ENCODE results near the gene ADGRV1. TPM values are rescaled to one million over a fixed set of nuclear protein-coding genes. Genes with fewer than 3 reads are reported as not detected.
"Not testable (repeated sequence)": the region's sequence is repeated elsewhere in the genome, so short reads cannot be mapped to it uniquely, and the experiment has no call there.

ADGRV1 gene
- total RNA-seq, 2 donors from 2014 or later = 1.4 TPM; not detected in 1

- Histone ChIP-seq H3K27ac (no peak overlapping the region), H3K4me1 (ENCODE audit: control insufficient read depth in 1 of 2, low read depth in 2 of 2) (no peaks in the 10 kb centered on the region), H3K27me3 (replicated peaks; ENCODE audit: insufficient read depth) (no peaks in the 10 kb centered on the region), H3K36me3 (no peaks in the 10 kb centered on the region), H3K4me3 (no peak overlapping the region), H3K9me3 (no peaks in the 10 kb centered on the region)
- TF ChIP-seq, protein P1, sequence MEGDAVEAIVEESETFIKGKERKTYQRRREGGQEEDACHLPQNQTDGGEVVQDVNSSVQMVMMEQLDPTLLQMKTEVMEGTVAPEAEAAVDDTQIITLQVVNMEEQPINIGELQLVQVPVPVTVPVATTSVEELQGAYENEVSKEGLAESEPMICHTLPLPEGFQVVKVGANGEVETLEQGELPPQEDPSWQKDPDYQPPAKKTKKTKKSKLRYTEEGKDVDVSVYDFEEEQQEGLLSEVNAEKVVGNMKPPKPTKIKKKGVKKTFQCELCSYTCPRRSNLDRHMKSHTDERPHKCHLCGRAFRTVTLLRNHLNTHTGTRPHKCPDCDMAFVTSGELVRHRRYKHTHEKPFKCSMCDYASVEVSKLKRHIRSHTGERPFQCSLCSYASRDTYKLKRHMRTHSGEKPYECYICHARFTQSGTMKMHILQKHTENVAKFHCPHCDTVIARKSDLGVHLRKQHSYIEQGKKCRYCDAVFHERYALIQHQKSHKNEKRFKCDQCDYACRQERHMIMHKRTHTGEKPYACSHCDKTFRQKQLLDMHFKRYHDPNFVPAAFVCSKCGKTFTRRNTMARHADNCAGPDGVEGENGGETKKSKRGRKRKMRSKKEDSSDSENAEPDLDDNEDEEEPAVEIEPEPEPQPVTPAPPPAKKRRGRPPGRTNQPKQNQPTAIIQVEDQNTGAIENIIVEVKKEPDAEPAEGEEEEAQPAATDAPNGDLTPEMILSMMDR (IDR thresholded peaks at IDR 0.05) = no peak
- ATAC-seq (ENCODE audit: insufficient number of reproducible peaks, low FRiP score, low read depth) (no peak), DNase-seq (ENCODE audit: low spot score) (no peak)
Measured at GRCh38 chr5:90618071-90618470, 59.5 kb downstream of the ADGRV1 start.

DNA sequence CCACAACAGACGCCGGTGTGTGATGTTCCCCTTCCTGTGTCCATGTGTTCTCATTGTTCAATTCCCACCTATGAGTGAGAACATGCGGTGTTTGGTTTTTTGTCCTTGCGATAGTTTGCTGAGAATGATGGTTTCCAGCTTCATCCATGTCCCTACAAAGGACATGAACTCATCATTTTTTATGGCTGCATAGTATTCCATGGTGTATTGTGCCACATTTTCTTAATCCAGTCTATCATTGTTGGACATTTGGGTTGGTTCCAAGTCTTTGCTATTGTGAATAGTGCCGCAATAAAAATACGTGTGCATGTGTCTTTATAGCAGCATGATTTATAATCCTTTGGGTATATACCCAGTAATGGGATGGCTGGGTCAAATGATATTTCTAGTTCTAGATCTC is 61.2 kb downstream of the ADGRV1 start:
- not testable (repeated sequence) for H3K9me3 ChIP-seq; H3K27ac ChIP-seq; ATAC-seq (ENCODE audit: insufficient number of reproducible peaks, low FRiP score, low read depth); DNase-seq (ENCODE audit: low spot score); H3K4me1 ChIP-seq (ENCODE audit: control insufficient read depth in 1 of 2, low read depth in 2 of 2); H3K4me3 ChIP-seq; H3K27me3 ChIP-seq (replicated peaks; ENCODE audit: insufficient read depth); H3K36me3 ChIP-seq

DNA sequence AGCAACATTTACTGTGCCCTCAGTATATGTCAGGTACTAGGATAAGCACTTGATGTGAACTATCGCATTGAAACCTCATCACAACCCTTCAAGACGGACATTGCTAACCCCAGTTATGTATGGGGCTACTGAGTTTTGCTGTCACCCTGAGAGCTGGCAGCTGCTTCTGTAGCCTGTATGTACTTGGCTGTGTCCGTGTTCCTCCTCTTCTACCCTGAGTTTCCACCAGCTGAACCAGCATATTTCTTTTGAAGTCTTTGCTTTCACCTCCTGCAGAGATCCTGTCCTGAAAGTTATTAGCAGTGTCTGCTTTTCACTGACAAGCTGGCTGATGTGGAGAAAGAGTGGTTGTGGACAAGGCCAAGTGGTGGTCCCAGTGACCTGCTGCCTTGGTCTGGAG is 63.3 kb downstream of the ADGRV1 start:
- no peak overlapping the region for H3K4me3 ChIP-seq
- no peak for DNase-seq (ENCODE audit: low spot score)
- H3K27ac ChIP-seq = no peak overlapping the region
- no peaks in the 10 kb centered on the region for H3K4me1 ChIP-seq (ENCODE audit: control insufficient read depth in 1 of 2, low read depth in 2 of 2)
- H3K9me3 ChIP-seq = no peaks in the 10 kb centered on the region
- TF ChIP-seq, protein P1 (IDR thresholded peaks at IDR 0.05) = no peak
- H3K36me3 ChIP-seq = no peaks in the 10 kb centered on the region
- no peaks in the 10 kb centered on the region for H3K27me3 ChIP-seq (replicated peaks; ENCODE audit: insufficient read depth)
- ATAC-seq (ENCODE audit: insufficient number of reproducible peaks, low FRiP score, low read depth) = no peak

DNA sequence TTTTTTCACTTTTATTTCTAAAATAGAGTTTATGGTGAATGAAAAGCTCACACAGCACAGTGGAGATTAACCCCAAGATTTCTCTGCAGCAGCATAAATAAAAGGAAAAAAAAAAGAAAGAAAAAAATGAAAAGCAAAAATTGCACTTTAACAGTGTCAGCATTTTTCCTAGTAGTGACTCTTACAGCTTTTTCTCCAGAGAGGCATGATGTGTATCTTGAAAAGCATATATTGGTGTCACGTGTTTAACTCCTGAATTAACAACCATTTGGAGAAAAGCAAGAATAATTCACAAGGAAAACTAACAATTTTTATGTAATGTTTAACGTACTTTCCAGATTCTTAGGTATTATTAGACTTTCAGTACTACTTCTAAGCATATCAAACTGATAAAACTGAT is 67.9 kb downstream of the ADGRV1 start:
- DNase-seq (ENCODE audit: low spot score) = no peak
- no peak overlapping the region for H3K4me3 ChIP-seq
- no peaks in the 10 kb centered on the region for H3K4me1 ChIP-seq (ENCODE audit: control insufficient read depth in 1 of 2, low read depth in 2 of 2)
- ATAC-seq (ENCODE audit: insufficient number of reproducible peaks, low FRiP score, low read depth) = no peak
- H3K27ac ChIP-seq = no peak overlapping the region
- H3K9me3 ChIP-seq = no peaks in the 10 kb centered on the region
- no peaks in the 10 kb centered on the region for H3K27me3 ChIP-seq (replicated peaks; ENCODE audit: insufficient read depth)
- no peaks in the 10 kb centered on the region for H3K36me3 ChIP-seq
- TF ChIP-seq, protein P1 (IDR thresholded peaks at IDR 0.05) = no peak

- Histone ChIP-seq H3K27me3 (replicated peaks; ENCODE audit: insufficient read depth) (no peaks in the 10 kb centered on the region), H3K4me3 (no peak overlapping the region), H3K4me1 (ENCODE audit: control insufficient read depth in 1 of 2, low read depth in 2 of 2) (no peaks in the 10 kb centered on the region), H3K27ac (no peak overlapping the region), H3K36me3 (no peaks in the 10 kb centered on the region), H3K9me3 (no peaks in the 10 kb centered on the region)
- TF ChIP-seq, protein P1 (IDR thresholded peaks at IDR 0.05) = no peak
- DNase-seq (ENCODE audit: low spot score) (no peak), ATAC-seq (ENCODE audit: insufficient number of reproducible peaks, low FRiP score, low read depth) (no peak)
Measured at GRCh38 chr5:90628492-90628891, 69.9 kb downstream of the ADGRV1 start.

GRCh38 chr5:90632791-90633190 is 74.2 kb downstream of the ADGRV1 start:
- TF ChIP-seq, protein P1 (IDR thresholded peaks at IDR 0.05) = no peak
- Histone ChIP-seq H3K4me3 (no peak overlapping the region), H3K4me1 (ENCODE audit: control insufficient read depth in 1 of 2, low read depth in 2 of 2) (no peaks in the 10 kb centered on the region), H3K36me3 (no peaks in the 10 kb centered on the region), H3K27ac (no peak overlapping the region), H3K9me3 (no peaks in the 10 kb centered on the region), H3K27me3 (replicated peaks; ENCODE audit: insufficient read depth) (no peaks in the 10 kb centered on the region)
- DNase-seq (ENCODE audit: low spot score) = no peak
- no peak for ATAC-seq (ENCODE audit: insufficient number of reproducible peaks, low FRiP score, low read depth)
